Fibroblast of pulmonary artery (primary cell): ENCODE results near the gene PRKCE.
"Not testable (repeated sequence)": the region's sequence is repeated elsewhere in the genome, so short reads cannot be mapped to it uniquely, and the experiment has no call there.

ENCODE experiments used
- DNase-seq: peaks from one replicate; pipeline ENCODE4 v3.0.0-alpha.2; 2010; ENCODE audit warnings: low read depth
- H3K4me3 ChIP-seq: replicated peaks from 2 replicates; pipeline ENCODE4 v1.5.1; 2011; ENCODE audit warnings: low read depth, mild to moderate bottlenecking, control low read depth, low read length, moderate library complexity
- TF ChIP-seq, protein P1 (sequence below): IDR thresholded peaks from 2 replicates; pipeline ENCODE4 v1.5.1; 2011; ENCODE audit warnings: mild to moderate bottlenecking, control low read depth, low read length, inconsistent platforms; ENCODE audit errors: missing control alignments

Gene PRKCE

DNA sequence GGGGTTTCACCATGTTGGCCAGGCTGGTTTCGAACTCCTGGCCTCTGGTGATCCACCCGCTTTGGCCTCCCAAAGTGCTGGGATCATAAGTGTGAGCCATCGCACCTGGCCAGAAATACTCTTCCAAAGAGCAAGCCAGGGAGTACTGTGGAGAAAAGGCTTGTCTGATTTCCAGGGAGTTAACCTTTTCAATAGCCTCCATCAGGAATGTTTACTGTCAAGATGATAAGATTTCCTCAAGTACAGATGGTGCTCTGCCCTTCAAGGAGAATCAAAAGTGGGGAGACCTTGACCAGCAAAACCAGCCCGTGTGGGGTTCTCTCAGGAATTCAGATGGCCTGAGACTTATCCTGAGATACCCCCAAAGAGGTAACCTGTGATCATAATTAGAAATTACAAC lies 237.2 kb downstream of the PRKCE start:
- TF ChIP-seq, protein P1, sequence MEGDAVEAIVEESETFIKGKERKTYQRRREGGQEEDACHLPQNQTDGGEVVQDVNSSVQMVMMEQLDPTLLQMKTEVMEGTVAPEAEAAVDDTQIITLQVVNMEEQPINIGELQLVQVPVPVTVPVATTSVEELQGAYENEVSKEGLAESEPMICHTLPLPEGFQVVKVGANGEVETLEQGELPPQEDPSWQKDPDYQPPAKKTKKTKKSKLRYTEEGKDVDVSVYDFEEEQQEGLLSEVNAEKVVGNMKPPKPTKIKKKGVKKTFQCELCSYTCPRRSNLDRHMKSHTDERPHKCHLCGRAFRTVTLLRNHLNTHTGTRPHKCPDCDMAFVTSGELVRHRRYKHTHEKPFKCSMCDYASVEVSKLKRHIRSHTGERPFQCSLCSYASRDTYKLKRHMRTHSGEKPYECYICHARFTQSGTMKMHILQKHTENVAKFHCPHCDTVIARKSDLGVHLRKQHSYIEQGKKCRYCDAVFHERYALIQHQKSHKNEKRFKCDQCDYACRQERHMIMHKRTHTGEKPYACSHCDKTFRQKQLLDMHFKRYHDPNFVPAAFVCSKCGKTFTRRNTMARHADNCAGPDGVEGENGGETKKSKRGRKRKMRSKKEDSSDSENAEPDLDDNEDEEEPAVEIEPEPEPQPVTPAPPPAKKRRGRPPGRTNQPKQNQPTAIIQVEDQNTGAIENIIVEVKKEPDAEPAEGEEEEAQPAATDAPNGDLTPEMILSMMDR = no peak
- H3K4me3 ChIP-seq = no peak overlapping the region
- no peak for DNase-seq

DNA sequence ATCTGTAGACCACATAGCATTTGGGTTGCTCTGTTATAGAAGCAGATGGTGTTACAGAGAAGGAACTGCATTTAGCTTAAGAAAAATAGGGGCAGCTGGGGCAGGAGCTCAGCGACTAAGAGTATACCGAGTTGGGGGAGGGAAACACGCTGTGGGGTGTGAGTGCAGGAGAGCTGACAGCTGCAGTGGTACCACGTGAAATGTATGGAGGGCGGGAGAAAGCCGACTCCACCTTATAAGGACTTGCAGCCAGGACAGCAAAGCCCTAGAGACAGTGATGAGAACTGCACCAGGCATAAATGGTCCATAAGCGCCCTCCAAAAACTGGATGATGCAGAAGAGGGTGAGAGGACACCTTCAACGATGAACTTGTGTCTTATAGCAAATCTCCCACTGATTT lies 237.6 kb downstream of the PRKCE start:
- DNase-seq = peak; percentile 13
- TF ChIP-seq, protein P1 = peak; percentile 4
- no peak overlapping the region for H3K4me3 ChIP-seq

DNA sequence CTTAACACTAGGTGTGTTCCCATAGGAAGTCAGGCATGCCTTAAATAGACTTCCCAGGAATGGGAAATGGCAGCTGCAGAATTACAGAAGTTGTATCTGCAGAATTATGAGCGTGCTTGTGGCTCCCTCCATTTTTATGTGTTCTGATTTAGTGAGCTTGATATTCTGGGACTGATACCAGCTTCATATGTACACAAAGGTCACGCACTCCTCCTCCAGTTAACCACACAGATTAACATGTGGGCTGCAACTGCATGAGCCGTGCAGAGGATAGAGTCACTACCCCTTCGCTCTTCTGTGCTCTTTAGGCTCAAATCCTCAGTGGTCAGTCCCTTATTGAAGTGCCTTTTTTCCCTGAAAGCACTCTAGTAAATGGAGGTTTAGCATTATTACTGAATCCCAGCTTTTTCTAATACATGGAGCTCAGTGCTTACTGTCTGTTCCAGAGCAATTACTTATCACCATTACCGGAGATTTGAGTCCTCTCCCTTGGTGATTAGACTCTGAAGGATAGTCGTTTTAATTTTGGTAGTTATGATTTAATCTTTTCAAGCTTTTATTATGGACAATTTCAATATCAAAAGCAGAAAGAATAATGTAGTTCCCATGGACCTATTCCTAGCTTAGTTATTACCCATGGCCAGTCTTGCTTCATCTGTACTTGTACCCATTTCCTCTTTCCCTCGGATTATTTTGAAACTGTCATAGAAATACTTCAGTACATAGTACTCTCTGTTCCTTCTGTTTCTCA lies 238.3 kb downstream of the PRKCE start:
- DNase-seq = no peak
- no peak overlapping the region for H3K4me3 ChIP-seq
- TF ChIP-seq, protein P1 = no peak

DNA sequence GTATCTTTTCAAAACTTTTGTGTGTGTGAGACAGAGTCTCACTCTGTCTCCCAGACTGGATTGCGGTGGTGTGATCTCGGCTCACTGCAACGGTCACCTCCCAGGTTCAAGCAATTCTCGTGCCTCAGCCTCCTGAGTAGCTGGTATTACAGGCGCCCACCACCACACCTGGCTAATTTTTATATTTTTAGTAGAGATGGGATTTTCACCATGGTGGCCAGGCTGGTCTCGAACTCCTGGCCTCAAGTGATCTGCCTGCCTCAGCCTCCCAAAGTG lies 238.8 kb downstream of the PRKCE start:
- H3K4me3 ChIP-seq, DNase-seq: not testable (repeated sequence)

DNA sequence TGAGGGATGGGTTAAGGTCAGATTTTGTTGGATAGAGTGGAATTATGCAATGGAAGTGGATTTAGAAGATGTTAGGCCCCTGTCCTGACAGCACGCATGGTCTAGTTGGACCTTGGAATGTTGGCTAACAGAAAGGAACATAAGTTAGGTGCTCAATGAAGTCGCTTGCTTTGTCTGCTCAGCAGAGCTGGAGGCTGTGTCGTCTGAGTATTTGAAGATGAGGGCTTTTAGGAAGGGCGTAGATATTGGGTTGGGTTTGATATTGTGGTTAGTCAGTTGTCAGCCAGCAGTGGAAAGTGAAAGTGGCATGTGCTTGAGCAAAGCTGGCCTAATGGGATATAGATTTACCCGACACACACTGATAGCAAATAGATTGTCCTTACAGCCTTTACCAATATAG lies 239.3 kb downstream of the PRKCE start:
- no peak for DNase-seq
- no peak overlapping the region for H3K4me3 ChIP-seq
- TF ChIP-seq, protein P1 = no peak

DNA sequence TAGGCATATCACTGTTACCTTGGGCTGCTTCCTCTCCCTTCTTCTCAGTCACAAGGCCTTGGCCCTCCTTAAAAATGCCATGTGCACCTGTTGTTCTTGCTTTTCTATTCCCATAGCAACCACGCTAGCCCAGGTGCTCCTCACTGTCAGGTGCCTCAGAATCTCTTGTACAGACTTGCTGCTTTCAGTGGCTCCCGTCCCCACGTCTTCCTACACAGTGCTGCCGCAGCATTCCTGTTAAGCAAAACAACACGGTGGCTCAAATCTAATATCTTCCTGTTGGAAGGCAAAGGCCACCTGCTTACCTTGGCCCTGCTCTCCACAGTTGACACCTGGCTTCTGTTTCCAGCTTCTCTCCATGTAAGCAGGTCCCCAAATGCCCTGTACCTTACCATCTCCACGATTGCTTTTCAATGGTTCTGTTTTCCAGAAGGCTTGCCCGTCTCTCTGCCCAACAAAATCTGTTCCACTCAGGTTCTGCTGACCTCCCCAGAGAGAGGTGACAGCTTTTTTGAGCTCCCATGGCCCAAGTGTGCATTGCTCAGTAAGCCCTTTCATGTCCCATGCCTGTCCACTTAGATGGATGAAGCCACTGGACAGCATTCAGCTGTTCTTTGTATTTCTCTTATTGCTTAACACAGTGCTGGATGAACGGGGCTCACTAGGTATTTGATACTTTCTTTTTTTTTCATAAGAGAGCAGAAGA lies 240.4 kb downstream of the PRKCE start:
- no peak overlapping the region for H3K4me3 ChIP-seq
- TF ChIP-seq, protein P1 = no peak
- peak; percentile 38 for DNase-seq

DNA sequence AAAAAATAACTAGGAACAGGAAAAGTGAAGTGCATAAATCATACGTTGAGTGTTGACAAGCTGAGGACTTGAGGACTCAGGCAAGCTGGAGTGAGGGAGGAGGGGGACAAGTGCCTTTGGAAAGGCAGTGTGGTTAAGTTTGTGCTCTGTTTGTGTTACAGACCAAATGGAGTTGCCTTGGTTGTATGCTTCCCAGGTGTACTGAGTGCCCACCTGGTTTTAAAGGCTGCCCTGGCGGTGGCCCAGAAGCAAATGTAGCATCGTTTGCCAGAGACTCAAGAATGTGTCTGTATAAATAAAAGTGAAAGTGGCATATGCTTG lies 240.9 kb downstream of the PRKCE start:
- TF ChIP-seq, protein P1 = no peak
- no peak for DNase-seq
- H3K4me3 ChIP-seq = no peak overlapping the region
